Neutrophil (primary cell): Measurements from ENCODE around the gene COL18A1.

Experiments used
- H3K27ac ChIP-seq: fragments of 200-600 bp; sonication (generic); 2 replicates; pipeline ENCODE4 v1.5.1; 2016; ENCODE audit warnings: mild to moderate bottlenecking, moderate library complexity
- H3K27me3 ChIP-seq: fragments of 200-600 bp; sonication (generic); 2 replicates; pipeline ENCODE4 v1.6.0; 2016; ENCODE audit warnings: mild to moderate bottlenecking
- H3K36me3 ChIP-seq: fragments of 200-600 bp; sonication (generic); 2 replicates; pipeline ENCODE4 v1.5.1; 2017
- H3K4me1 ChIP-seq, 2 experiments: fragments of 200-600 bp in 1 of 2; sonication (generic) in 1 of 2; 1 replicate in 1 of 2; 2 replicates in 1 of 2; pipeline versions ENCODE4 v1.5.1 to v1.6.1; 2013 to 2016; ENCODE audit warnings: low read depth in 1 of 2, low read length in 1 of 2, mild to moderate bottlenecking in 1 of 2, moderate library complexity in 1 of 2; ENCODE audit not compliant: control insufficient read depth in 1 of 2, insufficient read depth in 1 of 2
- H3K4me3 ChIP-seq, 2 experiments: fragments of 200-600 bp in 1 of 2; sonication (generic) in 1 of 2; 1 replicate in 1 of 2; 2 replicates in 1 of 2; pipeline ENCODE4 v1.5.1; 2013 to 2016; ENCODE audit warnings: low read depth in 1 of 2, low read length in 1 of 2, mild to moderate bottlenecking in 1 of 2, moderate library complexity in 1 of 2
- H3K9me3 ChIP-seq: fragments of 200-600 bp; sonication (generic); 2 replicates; pipeline ENCODE4 v1.5.1; 2016
- TF ChIP-seq, protein P1 (sequence below): fragments of 200-600 bp; sonication (generic); IDR thresholded peaks from 2 replicates; pipeline ENCODE4 v1.5.1; 2016; ENCODE audit warnings: antibody characterized with exemption

The COL18A1 gene

DNA sequence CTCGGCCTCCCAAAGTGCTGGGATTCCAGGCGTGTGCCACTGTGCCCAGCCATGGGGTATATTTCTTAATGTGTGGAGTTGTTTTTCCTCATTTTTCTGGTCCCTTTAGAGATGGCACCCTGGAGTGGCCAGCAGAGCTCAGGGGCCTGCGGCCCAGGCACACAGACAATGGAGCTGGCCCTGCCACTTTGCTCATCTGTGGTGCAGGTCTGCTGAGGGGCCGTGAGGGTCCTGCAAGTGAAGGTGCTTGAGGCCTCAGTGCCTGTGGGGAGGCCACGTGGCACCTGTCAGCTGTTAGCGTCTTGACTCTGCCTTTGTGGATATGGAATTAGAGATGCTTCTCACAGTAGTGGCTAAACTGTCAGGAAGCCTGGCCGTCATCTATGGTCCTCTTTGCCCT, 7.5 kb downstream of the COL18A1 start:
- no peaks in the 10 kb centered on the region for H3K4me1 ChIP-seq
- H3K36me3 ChIP-seq = no peaks in the 10 kb centered on the region
- no peak overlapping the region for H3K27ac ChIP-seq
- peaks cover 44% of the 10 kb centered on the region for H3K27me3 ChIP-seq
- no peak overlapping the region for H3K4me3 ChIP-seq
- TF ChIP-seq, protein P1, sequence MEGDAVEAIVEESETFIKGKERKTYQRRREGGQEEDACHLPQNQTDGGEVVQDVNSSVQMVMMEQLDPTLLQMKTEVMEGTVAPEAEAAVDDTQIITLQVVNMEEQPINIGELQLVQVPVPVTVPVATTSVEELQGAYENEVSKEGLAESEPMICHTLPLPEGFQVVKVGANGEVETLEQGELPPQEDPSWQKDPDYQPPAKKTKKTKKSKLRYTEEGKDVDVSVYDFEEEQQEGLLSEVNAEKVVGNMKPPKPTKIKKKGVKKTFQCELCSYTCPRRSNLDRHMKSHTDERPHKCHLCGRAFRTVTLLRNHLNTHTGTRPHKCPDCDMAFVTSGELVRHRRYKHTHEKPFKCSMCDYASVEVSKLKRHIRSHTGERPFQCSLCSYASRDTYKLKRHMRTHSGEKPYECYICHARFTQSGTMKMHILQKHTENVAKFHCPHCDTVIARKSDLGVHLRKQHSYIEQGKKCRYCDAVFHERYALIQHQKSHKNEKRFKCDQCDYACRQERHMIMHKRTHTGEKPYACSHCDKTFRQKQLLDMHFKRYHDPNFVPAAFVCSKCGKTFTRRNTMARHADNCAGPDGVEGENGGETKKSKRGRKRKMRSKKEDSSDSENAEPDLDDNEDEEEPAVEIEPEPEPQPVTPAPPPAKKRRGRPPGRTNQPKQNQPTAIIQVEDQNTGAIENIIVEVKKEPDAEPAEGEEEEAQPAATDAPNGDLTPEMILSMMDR = no peak
- H3K9me3 ChIP-seq = no peaks in the 10 kb centered on the region

DNA sequence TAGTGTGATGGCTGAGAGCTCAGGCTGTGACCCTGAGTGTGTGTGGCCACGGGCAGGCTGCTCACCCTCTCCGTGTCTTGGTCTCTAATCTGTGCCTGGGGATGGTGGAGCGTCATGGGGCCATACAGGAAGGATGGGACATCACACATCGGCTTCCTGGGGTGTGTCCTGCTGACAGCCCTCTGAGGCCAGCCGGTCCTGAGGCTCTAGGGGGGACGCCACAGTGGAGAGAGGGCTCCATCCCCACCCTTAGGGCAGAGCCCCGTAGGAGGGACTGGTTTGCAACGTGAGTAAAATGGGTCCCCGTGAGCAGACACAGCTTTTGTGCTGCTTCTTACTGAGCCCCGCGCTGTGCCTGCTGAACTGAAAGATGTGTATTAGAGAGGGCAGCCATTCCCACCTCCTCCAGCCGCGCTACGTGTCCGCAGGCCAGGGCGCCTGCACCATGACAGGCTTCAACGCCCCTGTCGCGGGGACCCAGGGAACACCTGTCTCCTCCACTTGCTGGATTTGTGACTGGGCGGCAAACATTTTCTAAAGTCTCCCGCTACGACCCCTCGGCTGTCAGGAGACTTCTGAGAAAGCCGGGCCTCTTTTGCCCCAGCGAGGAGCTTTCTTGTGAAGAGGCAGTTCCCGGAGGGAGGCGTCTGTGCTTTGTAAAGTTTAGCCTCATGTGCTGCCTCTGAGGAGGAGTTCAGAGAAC, 8.1 kb downstream of the COL18A1 start:
- Histone ChIP-seq H3K27me3 (peaks cover 38% of the 10 kb centered on the region), H3K27ac (no peak overlapping the region), H3K36me3 (no peaks in the 10 kb centered on the region), H3K9me3 (no peaks in the 10 kb centered on the region), H3K4me1 (no peaks in the 10 kb centered on the region), H3K4me3 (no peak overlapping the region)
- TF ChIP-seq, protein P1 = no peak

DNA sequence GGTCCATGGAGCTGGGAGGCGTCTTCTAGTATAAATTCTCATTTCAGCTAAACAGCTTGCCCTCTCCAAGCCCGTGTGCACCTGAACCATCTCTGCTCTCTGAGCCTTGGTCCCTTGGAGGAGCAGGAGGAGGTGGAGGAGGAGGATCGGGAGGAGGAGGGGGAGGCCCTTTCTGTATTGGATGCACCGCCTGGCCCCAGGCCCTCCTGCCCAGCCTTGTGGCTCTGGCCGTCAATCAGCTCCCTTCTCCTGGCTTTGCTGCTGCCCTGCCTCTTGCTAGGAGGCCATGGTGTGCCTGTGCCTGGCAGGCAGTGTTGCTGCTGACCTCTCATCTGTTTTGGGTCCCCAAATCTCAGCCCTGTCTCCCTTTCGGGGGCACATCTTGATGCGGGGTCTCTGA, 9.0 kb downstream of the COL18A1 start:
- Histone ChIP-seq H3K4me3 (no peak overlapping the region), H3K9me3 (no peaks in the 10 kb centered on the region), H3K36me3 (no peaks in the 10 kb centered on the region), H3K4me1 (no peaks in the 10 kb centered on the region), H3K27ac (no peak overlapping the region), H3K27me3 (peaks cover 29% of the 10 kb centered on the region)
- TF ChIP-seq, protein P1 = no peak

DNA sequence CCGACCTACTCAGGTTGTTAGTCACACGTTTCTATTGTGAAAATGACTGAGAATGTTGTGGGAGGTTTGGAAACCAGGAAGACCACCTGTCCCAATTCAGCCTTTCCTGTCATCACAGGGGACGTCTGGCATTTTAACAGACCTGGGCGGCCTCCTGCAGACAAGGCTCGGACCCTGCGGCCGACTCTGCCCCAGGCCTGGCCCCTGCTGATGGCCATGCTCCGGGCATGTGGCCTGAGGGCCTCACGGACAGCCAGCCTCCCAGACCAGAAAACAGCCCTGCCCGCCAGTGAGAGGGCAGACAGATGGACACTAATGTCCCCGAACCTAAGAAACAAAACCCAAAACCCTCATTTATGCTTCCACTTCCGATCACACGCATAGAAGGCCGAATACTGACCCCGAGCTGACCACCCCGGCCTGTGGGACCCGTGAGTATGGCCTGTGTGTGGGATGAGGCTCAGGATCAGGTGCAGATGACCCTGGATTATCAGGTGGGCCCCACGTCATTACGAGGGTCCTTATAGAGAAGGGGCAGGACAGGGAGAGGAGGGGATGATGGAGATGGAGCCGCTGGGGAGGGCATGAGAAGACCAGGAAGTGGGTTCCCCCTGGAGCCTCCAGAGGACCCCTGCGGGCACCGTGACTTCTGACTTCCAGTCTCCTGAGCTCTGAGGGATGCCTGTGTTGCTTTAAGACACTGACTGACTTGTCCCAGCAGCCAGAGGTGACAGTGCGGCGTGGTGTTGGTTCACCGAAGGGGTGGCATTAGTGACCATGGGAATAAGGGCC, 9.6 kb downstream of the COL18A1 start:
- peaks cover 23% of the 10 kb centered on the region for H3K27me3 ChIP-seq
- H3K9me3 ChIP-seq = no peaks in the 10 kb centered on the region
- no peaks in the 10 kb centered on the region for H3K36me3 ChIP-seq
- TF ChIP-seq, protein P1 = no peak
- H3K4me1 ChIP-seq = no peaks in the 10 kb centered on the region
- H3K27ac ChIP-seq = no peak overlapping the region
- H3K4me3 ChIP-seq = no peak overlapping the region

DNA sequence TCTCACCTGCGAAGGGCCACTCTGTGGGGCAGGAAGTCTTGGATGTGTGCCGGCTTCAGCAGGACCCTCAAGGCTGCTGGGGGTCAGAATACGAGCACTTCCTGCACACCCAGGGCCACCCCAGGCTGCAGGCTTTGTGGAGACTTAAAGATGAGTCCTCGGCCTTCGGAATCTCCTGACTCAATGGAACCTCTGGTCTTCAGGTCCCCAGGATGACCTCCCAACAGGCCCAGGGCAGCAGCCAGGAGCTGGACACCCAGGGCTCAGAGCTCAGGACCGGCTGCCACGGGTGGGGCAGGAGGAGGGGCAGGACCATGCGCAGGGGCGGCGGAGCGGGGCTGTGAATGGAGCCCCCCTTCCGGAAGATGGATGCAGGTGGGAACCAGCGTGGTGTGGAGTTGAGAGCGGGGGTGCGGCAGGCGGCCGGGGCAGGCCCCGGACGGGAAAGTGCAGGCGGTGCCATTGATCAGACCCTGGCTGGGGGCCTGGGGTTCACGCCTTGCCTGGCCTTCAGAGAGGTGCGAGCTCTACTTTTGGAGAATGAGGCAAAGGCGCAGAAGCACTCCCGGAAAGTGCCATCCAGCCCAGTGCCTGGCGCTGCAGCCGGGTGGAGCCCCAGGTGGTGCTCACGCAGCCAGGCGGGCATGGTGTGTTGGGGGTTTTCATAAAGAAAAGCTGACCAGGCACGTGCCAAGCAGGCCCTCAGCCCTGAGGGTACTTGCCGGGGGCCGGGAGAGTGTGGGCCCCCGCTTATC, 10.4 kb downstream of the COL18A1 start:
- Histone ChIP-seq H3K4me1 (no peaks in the 10 kb centered on the region), H3K36me3 (no peaks in the 10 kb centered on the region), H3K9me3 (no peaks in the 10 kb centered on the region), H3K27me3 (peaks cover 15% of the 10 kb centered on the region), H3K27ac (no peak overlapping the region), H3K4me3 (no peak overlapping the region)
- TF ChIP-seq, protein P1 = no peak
